ENCODE measurements around the gene MAP4K1. TPM values are rescaled to one million over a fixed set of nuclear protein-coding genes. Genes with fewer than 3 reads are reported as not detected.
"Not testable (repeated sequence)": the region's sequence is repeated elsewhere in the genome, so short reads cannot be mapped to it uniquely, and the experiment has no call there.

MAP4K1 gene
- total RNA-seq, 1 donor from 2014 or later, result 1.7 TPM

DNA sequence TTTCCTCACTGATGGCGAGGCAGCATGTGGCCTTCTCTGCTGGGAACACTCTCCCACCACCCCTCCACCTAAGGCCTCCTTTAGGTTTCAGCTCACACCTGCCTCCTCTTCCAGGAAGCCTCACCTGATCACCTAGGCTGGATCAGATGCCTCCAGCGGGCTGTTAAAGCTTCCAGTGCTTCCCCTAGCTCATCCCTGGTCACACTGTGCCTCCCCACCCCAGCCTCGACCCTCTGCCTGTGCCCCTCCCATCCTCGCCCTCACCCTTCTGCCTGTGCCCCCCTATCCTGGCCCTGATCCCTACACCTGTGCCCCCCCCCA, 33.8 kb downstream of the MAP4K1 start:
- no peak overlapping the region for H3K4me3 ChIP-seq (ENCODE audit: insufficient read depth, low read depth, low read length)
- H3K4me1 ChIP-seq (ENCODE audit: insufficient read depth, low read length), result no peaks in the 10 kb centered on the region
- H2AFZ ChIP-seq (ENCODE audit: low read depth, low read length), result no peak overlapping the region
- H3K36me3 Mint-ChIP-seq (ENCODE audit: low read depth, unreplicated experiment), result peaks cover 3% of the 10 kb centered on the region
- no peak overlapping the region for H3K27ac Mint-ChIP-seq (ENCODE audit: unreplicated experiment)
- H3K4me2 ChIP-seq (ENCODE audit: low read length), result no peak overlapping the region
- DNase-seq (ENCODE audit: low read depth) (no peak), FAIRE-seq (no peak)
- no peak overlapping the region for H3K4me3 Mint-ChIP-seq (ENCODE audit: unreplicated experiment)
- no peaks in the 10 kb centered on the region for H3K79me2 ChIP-seq (ENCODE audit: insufficient read depth, low read length)
- no peak overlapping the region for H3K27ac ChIP-seq (ENCODE audit: low read depth, low read length)
- no peaks in the 10 kb centered on the region for H4K20me1 ChIP-seq (ENCODE audit: insufficient read depth, low read length)
- no peaks in the 10 kb centered on the region for H3K36me3 ChIP-seq (ENCODE audit: insufficient read depth, low read length)
- no peaks in the 10 kb centered on the region for H3K9me3 ChIP-seq (ENCODE audit: insufficient read depth, low read depth, low read length)
- H3K27me3 ChIP-seq (ENCODE audit: insufficient read depth, low read length), result no peaks in the 10 kb centered on the region
- peaks cover 16% of the 10 kb centered on the region for H3K27me3 Mint-ChIP-seq (ENCODE audit: low read depth, unreplicated experiment)
- TF ChIP-seq, protein P1, sequence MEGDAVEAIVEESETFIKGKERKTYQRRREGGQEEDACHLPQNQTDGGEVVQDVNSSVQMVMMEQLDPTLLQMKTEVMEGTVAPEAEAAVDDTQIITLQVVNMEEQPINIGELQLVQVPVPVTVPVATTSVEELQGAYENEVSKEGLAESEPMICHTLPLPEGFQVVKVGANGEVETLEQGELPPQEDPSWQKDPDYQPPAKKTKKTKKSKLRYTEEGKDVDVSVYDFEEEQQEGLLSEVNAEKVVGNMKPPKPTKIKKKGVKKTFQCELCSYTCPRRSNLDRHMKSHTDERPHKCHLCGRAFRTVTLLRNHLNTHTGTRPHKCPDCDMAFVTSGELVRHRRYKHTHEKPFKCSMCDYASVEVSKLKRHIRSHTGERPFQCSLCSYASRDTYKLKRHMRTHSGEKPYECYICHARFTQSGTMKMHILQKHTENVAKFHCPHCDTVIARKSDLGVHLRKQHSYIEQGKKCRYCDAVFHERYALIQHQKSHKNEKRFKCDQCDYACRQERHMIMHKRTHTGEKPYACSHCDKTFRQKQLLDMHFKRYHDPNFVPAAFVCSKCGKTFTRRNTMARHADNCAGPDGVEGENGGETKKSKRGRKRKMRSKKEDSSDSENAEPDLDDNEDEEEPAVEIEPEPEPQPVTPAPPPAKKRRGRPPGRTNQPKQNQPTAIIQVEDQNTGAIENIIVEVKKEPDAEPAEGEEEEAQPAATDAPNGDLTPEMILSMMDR (IDR thresholded peaks at IDR 0.05; ENCODE audit: insufficient read depth, low read depth, low read length), result no peak
- TF ChIP-seq EZH2 (IDR thresholded peaks at IDR 0.05; ENCODE audit: insufficient read depth, low read length), result no peak
- no peak overlapping the region for H3K9ac ChIP-seq (ENCODE audit: low read length)
- no peaks in the 10 kb centered on the region for H3K4me1 Mint-ChIP-seq (ENCODE audit: low read depth, unreplicated experiment)
- no peaks in the 10 kb centered on the region for H3K9me3 Mint-ChIP-seq (ENCODE audit: unreplicated experiment)

DNA sequence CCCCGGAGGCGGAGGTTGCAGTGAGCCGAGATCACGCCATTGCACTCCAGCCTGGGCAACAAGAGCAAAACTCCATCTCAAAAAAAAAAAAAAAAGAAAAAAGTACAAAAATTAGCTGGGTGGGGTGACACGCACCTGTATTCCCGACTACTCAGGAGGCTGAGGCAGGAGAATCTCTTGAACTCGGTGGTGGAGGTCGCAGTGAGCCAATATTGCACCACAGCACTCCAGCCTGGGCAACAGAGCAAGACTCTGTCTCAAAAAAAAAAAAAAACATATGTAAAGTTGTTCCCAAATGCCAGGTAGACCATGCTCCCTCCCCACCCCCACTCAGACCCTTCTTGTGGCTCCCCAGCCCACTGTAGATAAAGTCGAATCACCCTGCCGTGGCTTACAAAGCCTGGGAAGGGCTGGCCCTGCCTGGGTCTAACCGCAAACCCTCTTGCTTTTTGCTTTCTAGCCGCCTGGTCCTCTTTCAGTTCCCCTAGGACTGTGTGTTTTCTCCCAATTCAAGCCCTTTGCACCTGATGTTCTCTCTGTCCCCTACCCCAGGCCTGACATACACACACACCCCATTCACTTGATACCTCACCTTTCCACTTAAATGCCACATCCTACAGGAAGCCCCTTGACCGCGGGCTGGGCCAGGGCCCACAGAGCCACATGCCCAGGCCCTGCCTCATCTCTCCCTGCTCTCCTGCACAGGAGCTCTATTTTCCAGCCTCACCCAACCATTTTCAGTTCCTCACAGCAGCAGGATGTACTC, 34.4 kb downstream of the MAP4K1 start:
- H2AFZ ChIP-seq (ENCODE audit: low read depth, low read length), result no peak overlapping the region
- TF ChIP-seq, protein P1 (IDR thresholded peaks at IDR 0.05; ENCODE audit: insufficient read depth, low read depth, low read length), result no peak
- TF ChIP-seq EZH2 (IDR thresholded peaks at IDR 0.05; ENCODE audit: insufficient read depth, low read length), result no peak
- no peak overlapping the region for H3K27ac ChIP-seq (ENCODE audit: low read depth, low read length)
- DNase-seq (ENCODE audit: low read depth) (no peak), FAIRE-seq (no peak)
- no peaks in the 10 kb centered on the region for H3K27me3 ChIP-seq (ENCODE audit: insufficient read depth, low read length)
- H3K9me3 ChIP-seq (ENCODE audit: insufficient read depth, low read depth, low read length), result no peaks in the 10 kb centered on the region
- H3K9me3 Mint-ChIP-seq (ENCODE audit: unreplicated experiment), result no peaks in the 10 kb centered on the region
- no peak overlapping the region for H3K4me3 ChIP-seq (ENCODE audit: insufficient read depth, low read depth, low read length)
- peaks cover 16% of the 10 kb centered on the region for H3K27me3 Mint-ChIP-seq (ENCODE audit: low read depth, unreplicated experiment)
- H3K4me1 Mint-ChIP-seq (ENCODE audit: low read depth, unreplicated experiment), result no peaks in the 10 kb centered on the region
- no peaks in the 10 kb centered on the region for H3K79me2 ChIP-seq (ENCODE audit: insufficient read depth, low read length)
- no peak overlapping the region for H3K9ac ChIP-seq (ENCODE audit: low read length)
- H3K36me3 ChIP-seq (ENCODE audit: insufficient read depth, low read length), result no peaks in the 10 kb centered on the region
- H3K27ac Mint-ChIP-seq (ENCODE audit: unreplicated experiment), result no peak overlapping the region
- peaks cover 3% of the 10 kb centered on the region for H3K36me3 Mint-ChIP-seq (ENCODE audit: low read depth, unreplicated experiment)
- no peaks in the 10 kb centered on the region for H4K20me1 ChIP-seq (ENCODE audit: insufficient read depth, low read length)
- H3K4me2 ChIP-seq (ENCODE audit: low read length), result no peak overlapping the region
- no peak overlapping the region for H3K4me3 Mint-ChIP-seq (ENCODE audit: unreplicated experiment)
- no peaks in the 10 kb centered on the region for H3K4me1 ChIP-seq (ENCODE audit: insufficient read depth, low read length)

DNA sequence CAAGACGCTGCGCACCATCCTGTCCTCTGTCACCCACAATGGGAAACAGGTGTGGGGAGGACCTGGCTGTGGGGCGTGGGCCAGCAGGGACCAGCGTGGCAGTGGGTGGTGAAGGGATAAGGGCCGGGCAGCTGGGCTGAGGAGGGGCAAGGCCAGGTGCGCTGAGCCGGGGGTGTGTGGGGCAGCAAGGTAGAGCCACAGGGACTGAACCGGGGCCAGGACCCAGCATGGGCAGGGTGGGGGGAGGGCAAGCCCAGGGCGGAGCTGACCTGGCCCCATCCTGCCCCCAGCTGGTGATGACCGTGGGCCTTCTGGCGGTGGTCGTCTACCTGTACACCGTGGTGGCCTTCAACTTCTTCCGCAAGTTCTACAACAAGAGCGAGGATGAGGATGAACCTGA, 37.7 kb downstream of the MAP4K1 start:
- Mint-ChIP-seq H3K9me3 (ENCODE audit: unreplicated experiment) (no peaks in the 10 kb centered on the region), H3K4me3 (ENCODE audit: unreplicated experiment) (no peak overlapping the region), H3K27me3 (ENCODE audit: low read depth, unreplicated experiment) (peaks cover 14% of the 10 kb centered on the region), H3K27ac (ENCODE audit: unreplicated experiment) (no peak overlapping the region), H3K36me3 (ENCODE audit: low read depth, unreplicated experiment) (no peaks in the 10 kb centered on the region), H3K4me1 (ENCODE audit: low read depth, unreplicated experiment) (no peaks in the 10 kb centered on the region)
- Histone ChIP-seq H3K27me3 (ENCODE audit: insufficient read depth, low read length) (no peaks in the 10 kb centered on the region), H3K4me1 (ENCODE audit: insufficient read depth, low read length) (no peaks in the 10 kb centered on the region), H3K9ac (ENCODE audit: low read length) (no peak overlapping the region), H3K4me3 (ENCODE audit: insufficient read depth, low read depth, low read length) (no peak overlapping the region), H3K27ac (ENCODE audit: low read depth, low read length) (no peak overlapping the region), H3K9me3 (ENCODE audit: insufficient read depth, low read depth, low read length) (no peaks in the 10 kb centered on the region), H3K36me3 (ENCODE audit: insufficient read depth, low read length) (no peaks in the 10 kb centered on the region), H3K4me2 (ENCODE audit: low read length) (no peak overlapping the region), H4K20me1 (ENCODE audit: insufficient read depth, low read length) (no peaks in the 10 kb centered on the region), H3K79me2 (ENCODE audit: insufficient read depth, low read length) (no peaks in the 10 kb centered on the region), H2AFZ (ENCODE audit: low read depth, low read length) (no peak overlapping the region)
- TF ChIP-seq, protein P1 (IDR thresholded peaks at IDR 0.05; ENCODE audit: insufficient read depth, low read depth, low read length), result no peak
- TF ChIP-seq EZH2 (IDR thresholded peaks at IDR 0.05; ENCODE audit: insufficient read depth, low read length), result no peak
- no peak for FAIRE-seq
- no peak for DNase-seq (ENCODE audit: low read depth)

DNA sequence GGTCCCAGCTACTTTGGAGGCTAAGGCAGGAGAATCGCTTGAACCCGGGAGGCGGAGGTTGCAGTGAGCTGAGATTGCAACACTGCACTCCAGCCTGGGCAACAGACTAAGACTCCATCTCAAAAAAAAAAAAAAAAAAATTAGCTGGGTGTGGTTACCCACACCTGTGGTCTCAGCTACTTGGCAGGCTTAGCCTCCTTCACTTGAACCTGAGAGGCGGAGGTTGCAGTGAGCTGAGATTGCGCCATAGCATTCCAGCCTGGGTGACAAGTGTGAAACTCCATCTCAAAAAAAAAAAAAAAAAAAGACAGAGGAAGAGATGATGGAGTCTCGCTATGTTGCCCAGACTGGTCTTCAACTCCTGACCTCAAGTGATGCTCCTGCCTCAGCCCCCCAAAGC, 38.4 kb downstream of the MAP4K1 start:
- H3K27ac ChIP-seq (ENCODE audit: low read depth, low read length); FAIRE-seq; H3K9ac ChIP-seq (ENCODE audit: low read length); H3K4me2 ChIP-seq (ENCODE audit: low read length); DNase-seq (ENCODE audit: low read depth); H3K9me3 ChIP-seq (ENCODE audit: insufficient read depth, low read depth, low read length); H3K27ac Mint-ChIP-seq (ENCODE audit: unreplicated experiment); H3K36me3 ChIP-seq (ENCODE audit: insufficient read depth, low read length); H3K9me3 Mint-ChIP-seq (ENCODE audit: unreplicated experiment); H3K4me3 Mint-ChIP-seq (ENCODE audit: unreplicated experiment); H4K20me1 ChIP-seq (ENCODE audit: insufficient read depth, low read length); H3K36me3 Mint-ChIP-seq (ENCODE audit: low read depth, unreplicated experiment); H3K4me1 ChIP-seq (ENCODE audit: insufficient read depth, low read length); H3K27me3 ChIP-seq (ENCODE audit: insufficient read depth, low read length); H3K4me3 ChIP-seq (ENCODE audit: insufficient read depth, low read depth, low read length); H3K79me2 ChIP-seq (ENCODE audit: insufficient read depth, low read length); H3K4me1 Mint-ChIP-seq (ENCODE audit: low read depth, unreplicated experiment); H2AFZ ChIP-seq (ENCODE audit: low read depth, low read length): not testable (repeated sequence)
- peaks cover 14% of the 10 kb centered on the region for H3K27me3 Mint-ChIP-seq (ENCODE audit: low read depth, unreplicated experiment)

Data from astrocyte (in vitro differentiated cells and primary cell).